Suprapubic skin (tissue), 4 donors: Measurements from ENCODE around the gene ZNF423. TPM values are rescaled to one million over a fixed set of nuclear protein-coding genes. Genes with fewer than 3 reads are reported as not detected.

ENCODE experiments used
- DNase-seq, 2 donors: peaks; one replicate each; pipeline ENCODE4 v3.0.0-alpha.2; 2019; ENCODE audit warnings: low spot score in 2 of 2
- H3K27ac ChIP-seq: fragments of 200-600 bp; sonication (generic); one replicate; pipeline ENCODE4 v1.5.1; 2019
- H3K27me3 ChIP-seq: fragments of 200-600 bp; sonication (generic); one replicate; pipeline ENCODE4 v1.5.1; 2019
- H3K36me3 ChIP-seq: fragments of 200-600 bp; sonication (generic); one replicate; pipeline ENCODE4 v1.5.1; 2019
- H3K4me1 ChIP-seq: fragments of 200-600 bp; sonication (generic); one replicate; pipeline ENCODE4 v1.5.1; 2019
- H3K4me3 ChIP-seq: fragments of 200-600 bp; sonication (generic); one replicate; pipeline ENCODE4 v1.5.1; 2019; ENCODE audit warnings: mild to moderate bottlenecking
- H3K9me3 ChIP-seq: fragments of 200-600 bp; sonication (generic); one replicate; pipeline ENCODE4 v1.5.1; 2019
- CTCF ChIP-seq, 2 donors: fragments of 200-600 bp in 1 of 2; fragments of 450-650 bp in 1 of 2; sonication (generic) in 1 of 2; IDR thresholded peaks; one replicate each; pipeline ENCODE4 v1.5.1; 2016 to 2019; ENCODE audit warnings: antibody characterized with exemption in 2 of 2, mild to moderate bottlenecking in 1 of 2, moderate library complexity in 1 of 2
- EP300 ChIP-seq: sonication (generic); formaldehyde crosslinking; IDR thresholded peaks from one replicate; pipeline ENCODE4 v1.6.1; 2017; ENCODE audit warnings: antibody characterized with exemption
- POLR2A ChIP-seq, 2 donors: fragments of 450-650 bp; IDR thresholded peaks; one replicate each; pipeline ENCODE4 v1.6.1; 2017; ENCODE audit warnings: antibody characterized with exemption in 2 of 2, mild to moderate bottlenecking in 2 of 2, moderate library complexity in 2 of 2
- POLR2AphosphoS5 ChIP-seq, 3 donors: sonication (generic); formaldehyde crosslinking; IDR thresholded peaks; one replicate each; pipeline ENCODE4 v1.6.1; 2017; ENCODE audit warnings: antibody characterized with exemption in 3 of 3
- WGBS: methylation state at CpG from one replicate; pipeline ENCODE4 v1.1.5; 2018; 5-methylcytosine and 5-hydroxymethylcytosine counted together
- total RNA-seq, 4 donors: library from RNA; depleted of rRNA; stranded (reverse); fragments of >200 nt; gene quantifications; one replicate each; pipeline ENCODE4 v1.1.0, GENCODE V29; 2016

The ZNF423 gene
- total RNA-seq, 4 donors from 2014 or later, result 1.3 to 5.3 (median 1.9) TPM

- no peak overlapping the region for H3K27ac ChIP-seq
- WGBS, result 63% methylated on average over 5 of the region's 6 CpGs
- no peak overlapping the region for H3K4me3 ChIP-seq
- H3K4me1 ChIP-seq, result peaks cover 3% of the 10 kb centered on the region
- DNase-seq, result peak in 1 of 2 donors; percentile 72
- H3K9me3 ChIP-seq, result no peaks in the 10 kb centered on the region
- H3K27me3 ChIP-seq, result no peaks in the 10 kb centered on the region
- H3K36me3 ChIP-seq, result no peaks in the 10 kb centered on the region
- TF ChIP-seq POLR2A (IDR thresholded peaks at IDR 0.05) (no peak), POLR2AphosphoS5 (IDR thresholded peaks at IDR 0.05) (no peak), CTCF (IDR thresholded peaks at IDR 0.05) (no peak), EP300 (no peak)
These were observed 235.1 kb downstream of the ZNF423 start for GRCh38 chr16:49620869-49621240.

- Histone ChIP-seq H3K4me3 (no peak overlapping the region), H3K27me3 (no peaks in the 10 kb centered on the region), H3K27ac (no peak overlapping the region), H3K36me3 (no peaks in the 10 kb centered on the region), H3K4me1 (peaks cover 3% of the 10 kb centered on the region), H3K9me3 (no peaks in the 10 kb centered on the region)
- peak; percentile 80 to 85 for DNase-seq
- TF ChIP-seq POLR2A (IDR thresholded peaks at IDR 0.05) (no peak), POLR2AphosphoS5 (IDR thresholded peaks at IDR 0.05) (no peak), CTCF (IDR thresholded peaks at IDR 0.05) (no peak), EP300 (no peak)
- WGBS, result 52% methylated on average over 5 of the region's 11 CpGs
These were observed 235.6 kb downstream of the ZNF423 start for GRCh38 chr16:49620158-49620868.

- TF ChIP-seq POLR2A (IDR thresholded peaks at IDR 0.05) (no peak), POLR2AphosphoS5 (IDR thresholded peaks at IDR 0.05) (no peak), CTCF (IDR thresholded peaks at IDR 0.05) (no peak), EP300 (no peak)
- peak; percentile 13 to 20 for DNase-seq
- no peaks in the 10 kb centered on the region for H3K27me3 ChIP-seq
- no peak overlapping the region for H3K27ac ChIP-seq
- H3K4me3 ChIP-seq, result no peak overlapping the region
- H3K9me3 ChIP-seq, result no peaks in the 10 kb centered on the region
- no peaks in the 10 kb centered on the region for H3K36me3 ChIP-seq
- 83% methylated on average over 2 of the region's 2 CpGs for WGBS
- H3K4me1 ChIP-seq, result peaks cover 3% of the 10 kb centered on the region
These were observed 236.1 kb downstream of the ZNF423 start for GRCh38 chr16:49619811-49620157.

GRCh38 chr16:49618955-49619354 lies 237.0 kb downstream of the ZNF423 start:
- peak; percentile 14 to 18 for DNase-seq
- Histone ChIP-seq H3K4me3 (no peak overlapping the region), H3K27me3 (no peaks in the 10 kb centered on the region), H3K27ac (no peak overlapping the region), H3K4me1 (peaks cover 3% of the 10 kb centered on the region), H3K9me3 (no peaks in the 10 kb centered on the region), H3K36me3 (no peaks in the 10 kb centered on the region)
- TF ChIP-seq POLR2AphosphoS5 (IDR thresholded peaks at IDR 0.05) (no peak), CTCF (IDR thresholded peaks at IDR 0.05) (no peak), EP300 (no peak), POLR2A (IDR thresholded peaks at IDR 0.05) (no peak)
- WGBS, result 93% methylated on average over 3 of the region's 3 CpGs

GRCh38 chr16:49617710-49618330 lies 238.1 kb downstream of the ZNF423 start:
- peak; percentile 29 to 41 for DNase-seq
- no peaks in the 10 kb centered on the region for H3K27me3 ChIP-seq
- no peak overlapping the region for H3K4me3 ChIP-seq
- 92% methylated on average over 6 of the region's 6 CpGs for WGBS
- H3K36me3 ChIP-seq, result no peaks in the 10 kb centered on the region
- H3K4me1 ChIP-seq, result peaks cover 3% of the 10 kb centered on the region
- no peak overlapping the region for H3K27ac ChIP-seq
- H3K9me3 ChIP-seq, result no peaks in the 10 kb centered on the region
- TF ChIP-seq POLR2A (IDR thresholded peaks at IDR 0.05), result no peak
- TF ChIP-seq POLR2AphosphoS5 (IDR thresholded peaks at IDR 0.05), result no peak
- TF ChIP-seq EP300, result no peak
- no peak for TF ChIP-seq CTCF (IDR thresholded peaks at IDR 0.05)
